PC-9 (cell line): Measurements from ENCODE around the gene TPCN2. TPM values are rescaled to one million over a fixed set of nuclear protein-coding genes. Genes with fewer than 3 reads are reported as not detected.

Source experiments
- BruUV-seq: library from RNA; stranded (reverse); fragments of 400-500 nt; replicated peaks from 2 replicates; lab custom pipeline; 2021; lab: Mats Ljungman, UMichigan
- CTCF ChIA-PET: fragments of 300-600 bp; sonication (Branson Sonifier 250); formaldehyde crosslinking; loops from one replicate; lab custom pipeline; 2022; ENCODE audit warnings: antibody characterized with exemption; lab: Charles Lee
- POLR2A ChIA-PET: fragments of 300-600 bp; sonication (Branson Sonifier 250); formaldehyde crosslinking; loops from one replicate; lab custom pipeline; 2022; ENCODE audit warnings: antibody characterized with exemption; ENCODE audit not compliant: unreplicated experiment; lab: Charles Lee
- DNase-seq, 2 experiments: peaks; one replicate each; pipeline versions ENCODE4 v3.0.0 to v3.0.0-alpha.2; 2015 to 2022; ENCODE audit warnings: mixed read lengths in 1 of 2
- H2AFZ ChIP-seq: fragments of 200-600 bp; sonication (generic); 2 replicates; pipeline ENCODE4 v1.8.1; 2017; ENCODE audit warnings: antibody characterized with exemption
- H3F3A ChIP-seq: fragments of 200-600 bp; sonication (generic); 2 replicates; pipeline ENCODE4 v1.8.1; 2017; ENCODE audit warnings: antibody characterized with exemption, mild to moderate bottlenecking, low read depth; ENCODE audit not compliant: insufficient read depth
- H3K27ac ChIP-seq: fragments of 200-600 bp; sonication (generic); 2 replicates; pipeline ENCODE4 v1.6.1; 2016; ENCODE audit warnings: mixed run types
- H3K27me3 ChIP-seq: fragments of 200-600 bp; sonication (generic); 2 replicates; pipeline ENCODE4 v1.6.1; 2016; ENCODE audit warnings: low read depth, mixed run types; ENCODE audit not compliant: insufficient read depth
- H3K36me3 ChIP-seq: fragments of 200-600 bp; sonication (generic); 2 replicates; pipeline ENCODE4 v1.6.1; 2016; ENCODE audit warnings: low read depth, mixed run types
- H3K4me1 ChIP-seq: fragments of 200-600 bp; sonication (generic); replicated peaks from 2 replicates; pipeline ENCODE4 v1.6.1; 2016; ENCODE audit warnings: mixed run types; ENCODE audit not compliant: insufficient read depth
- H3K4me2 ChIP-seq: fragments of 200-600 bp; sonication (generic); 2 replicates; pipeline ENCODE4 v1.6.1; 2017; ENCODE audit warnings: mixed run types
- H3K4me3 ChIP-seq: fragments of 200-600 bp; sonication (generic); 2 replicates; pipeline ENCODE4 v1.6.1; 2016; ENCODE audit warnings: mixed run types
- H3K79me2 ChIP-seq: fragments of 200-600 bp; sonication (generic); 2 replicates; pipeline ENCODE4 v1.6.1; 2017; ENCODE audit warnings: low read depth, mixed run types
- H3K9me2 ChIP-seq: fragments of 200-600 bp; sonication (generic); 2 replicates; pipeline ENCODE4 v1.8.1; 2017; ENCODE audit warnings: mild to moderate bottlenecking; ENCODE audit not compliant: insufficient read depth
- H3K9me3 ChIP-seq: fragments of 200-600 bp; sonication (generic); 2 replicates; pipeline ENCODE4 v1.8.1; 2016; ENCODE audit warnings: low read depth; ENCODE audit not compliant: insufficient read depth
- H4K20me1 ChIP-seq: fragments of 200-600 bp; sonication (generic); 2 replicates; pipeline ENCODE4 v1.8.1; 2017; ENCODE audit not compliant: insufficient read depth
- CTCF ChIP-seq: fragments of 200-600 bp; sonication (generic); conservative IDR thresholded peaks from 2 replicates; pipeline ENCODE4 v1.6.1; 2017; ENCODE audit warnings: mixed run types, antibody characterized with exemption, mild to moderate bottlenecking, moderate library complexity
- EZH2 ChIP-seq: fragments of 200-600 bp; sonication (generic); IDR thresholded peaks from 2 replicates; pipeline ENCODE4 v1.8.0; 2017; ENCODE audit warnings: antibody characterized with exemption, low read depth
- intact Hi-C: fragments of 100-400 bp; cut with micrococcal nuclease; formaldehyde crosslinking; loops from one replicate; pipeline ENCODE4 v1.10.0; 2022; ENCODE audit not compliant: unreplicated experiment
- microRNA-seq: library from miRNA; unstranded; fragments of <30 nt; microRNA quantifications from one replicate; pipeline ENCODE4 v1.2.0, GENCODE V29; 2021; ENCODE audit warnings: borderline number of aligned reads, borderline replicate concordance
- total RNA-seq: library from RNA; stranded (reverse); gene quantifications from 2 replicates; pipeline ENCODE4 v1.2.3, GENCODE V29; 2021

TPCN2 gene
- total RNA-seq, 1 experiment from 2014 or later, result 24.8 TPM

- no peak for DNase-seq
- Histone ChIP-seq H3K27me3 (no peaks in the 10 kb centered on the region), H3K79me2 (no peaks in the 10 kb centered on the region), H3F3A (no peaks in the 10 kb centered on the region), H3K9me3 (no peaks in the 10 kb centered on the region), H3K9me2 (no peaks in the 10 kb centered on the region), H4K20me1 (no peaks in the 10 kb centered on the region), H3K27ac (no peak overlapping the region), H3K4me2 (no peak overlapping the region), H3K4me3 (no peak overlapping the region), H3K4me1 (no peaks in the 10 kb centered on the region), H2AFZ (no peak overlapping the region), H3K36me3 (no peaks in the 10 kb centered on the region)
- CTCF ChIA-PET, result no interaction called here
- intact Hi-C loops, result no loop called here
- BruUV-seq, result no TSS peak
- POLR2A ChIA-PET, result no interaction called here
- TF ChIP-seq EZH2, result no peak
- TF ChIP-seq CTCF, result no peak
These were observed 132.0 kb downstream of the TPCN2 start for GRCh38 chr11:69180726-69181125.

GRCh38 chr11:69183613-69184012 lies 134.9 kb downstream of the TPCN2 start:
- Histone ChIP-seq H3K27ac (no peak overlapping the region), H3K4me1 (no peaks in the 10 kb centered on the region), H3K4me2 (no peak overlapping the region), H3K27me3 (no peaks in the 10 kb centered on the region), H3K79me2 (no peaks in the 10 kb centered on the region), H3K36me3 (no peaks in the 10 kb centered on the region), H3K4me3 (no peak overlapping the region), H3F3A (no peaks in the 10 kb centered on the region), H3K9me2 (no peaks in the 10 kb centered on the region), H3K9me3 (0 out of 2 replicates have a peak, but pooled peaks cover 13% of the 10 kb centered on the region), H2AFZ (no peak overlapping the region), H4K20me1 (no peaks in the 10 kb centered on the region)
- CTCF ChIA-PET, result no interaction called here
- DNase-seq, result no peak
- POLR2A ChIA-PET, result no interaction called here
- TF ChIP-seq EZH2 (no peak), CTCF (no peak)
- intact Hi-C loops, result no loop called here
- BruUV-seq, result no TSS peak

Small RNA genes lying within 50 kb of the gene (microRNA-seq; reads per million reads assigned to microRNA genes)
- not detected for gene MIR3164

Other genes starting within 250 kb of the TPCN2 start
- gene CPT1A, start 207.0 kb upstream of the TPCN2 start, total RNA-seq, result 29.7 and 36.3 TPM in 2 replicates
- 81.9 and 88.0 TPM in 2 replicates for gene MRPL21, start 145.1 kb upstream of the TPCN2 start, total RNA-seq
- 27.0 and 27.6 TPM in 2 replicates for gene IGHMBP2, start 145.0 kb upstream of the TPCN2 start, total RNA-seq
- gene MRGPRD, start 67.9 kb upstream of the TPCN2 start, total RNA-seq, result not detected in 2 replicates
- gene MRGPRF, start 35.7 kb upstream of the TPCN2 start, total RNA-seq, result 0.35 and 0.50 TPM in 2 replicates
- gene SMIM38, start 107.0 kb downstream of the TPCN2 start, total RNA-seq, result 0.26 and 0.50 TPM in 2 replicates
- gene MYEOV, start 245.2 kb downstream of the TPCN2 start, total RNA-seq, result 182 and 232 TPM in 2 replicates